ENCODE data around the gene GLT6D1.

The GLT6D1 gene

GRCh38 chr9:135620558-135620957 is 18.8 kb downstream of the GLT6D1 start:
- no peak for DNase-seq

GRCh38 chr9:135619599-135619886 is 19.8 kb downstream of the GLT6D1 start:
- no peak for DNase-seq

GRCh38 chr9:135618866-135619598 is 20.3 kb downstream of the GLT6D1 start:
- DNase-seq = no peak

GRCh38 chr9:135617991-135618411 is 21.3 kb downstream of the GLT6D1 start:
- DNase-seq = no peak

- no peak for DNase-seq
These were observed 21.8 kb downstream of the GLT6D1 start for GRCh38 chr9:135617538-135617900.

GRCh38 chr9:135616619-135617537 is 22.5 kb downstream of the GLT6D1 start:
- DNase-seq = no peak

- no peak for DNase-seq
These were observed 23.4 kb downstream of the GLT6D1 start for GRCh38 chr9:135615666-135616618.

- DNase-seq = no peak
These were observed 24.3 kb downstream of the GLT6D1 start for GRCh38 chr9:135614821-135615665.

- DNase-seq = no peak
These were observed 25.2 kb downstream of the GLT6D1 start for GRCh38 chr9:135613946-135614805.

- no peak for DNase-seq
These were observed 26.1 kb downstream of the GLT6D1 start for GRCh38 chr9:135612981-135613910.

GRCh38 chr9:135612437-135612836 is 26.9 kb downstream of the GLT6D1 start:
- DNase-seq = no peak

GRCh38 chr9:135611875-135612209 is 27.5 kb downstream of the GLT6D1 start:
- DNase-seq = no peak

- no peak for DNase-seq
These were observed 28.0 kb downstream of the GLT6D1 start for GRCh38 chr9:135611142-135611874.

- DNase-seq = no peak
These were observed 28.8 kb downstream of the GLT6D1 start for GRCh38 chr9:135610290-135611141.

GRCh38 chr9:135609366-135609955 is 29.9 kb downstream of the GLT6D1 start:
- DNase-seq = no peak

GRCh38 chr9:135608999-135609317 is 30.4 kb downstream of the GLT6D1 start:
- DNase-seq = no peak

- no peak for DNase-seq
These were observed 30.9 kb downstream of the GLT6D1 start for GRCh38 chr9:135608294-135608998.

Measured in EL (cell line).